Ishikawa (cell line): Measurements from ENCODE around the gene LIMK2.

Experiments
- CEBPB ChIP-seq: IDR thresholded peaks from 2 replicates; pipeline ENCODE4 v1.6.1; 2012
- CREB1 ChIP-seq: IDR thresholded peaks from 2 replicates; pipeline ENCODE4 v1.6.1; 2012; ENCODE audit warnings: low read depth
- EGR1 ChIP-seq: IDR thresholded peaks from 2 replicates; pipeline ENCODE4 v1.6.1; 2012
- EP300 ChIP-seq: IDR thresholded peaks from 2 replicates; pipeline ENCODE4 v1.6.1; 2012; ENCODE audit warnings: borderline replicate concordance
- FOXM1 ChIP-seq: IDR thresholded peaks from 2 replicates; pipeline ENCODE4 v1.6.1; 2012; ENCODE audit warnings: low read depth, borderline replicate concordance
- NFIC ChIP-seq: IDR thresholded peaks from 2 replicates; pipeline ENCODE4 v1.6.1; 2012
- RAD21 ChIP-seq: IDR thresholded peaks from 2 replicates; pipeline ENCODE4 v1.6.1; 2012; ENCODE audit warnings: low read depth
- TAF1 ChIP-seq: IDR thresholded peaks from 2 replicates; pipeline ENCODE4 v1.6.1; 2012; ENCODE audit warnings: low read depth, mild to moderate bottlenecking
- TCF12 ChIP-seq: IDR thresholded peaks from 2 replicates; pipeline ENCODE4 v1.6.1; 2012; ENCODE audit warnings: low read depth
- TEAD4 ChIP-seq: IDR thresholded peaks from 2 replicates; pipeline ENCODE4 v1.6.1; 2012
- YY1 ChIP-seq: IDR thresholded peaks from 2 replicates; pipeline ENCODE4 v1.6.1; 2012; ENCODE audit warnings: low read depth
- ZBTB7A ChIP-seq: IDR thresholded peaks from 2 replicates; pipeline ENCODE4 v1.6.1; 2012; ENCODE audit warnings: low read depth
- TF ChIP-seq, protein P1 (sequence below): IDR thresholded peaks from 2 replicates; pipeline ENCODE4 v1.6.1; 2012
- TF ChIP-seq, protein P2 (sequence below): IDR thresholded peaks from 2 replicates; pipeline ENCODE4 v1.6.1; 2012; ENCODE audit warnings: low read depth, mild to moderate bottlenecking
- TF ChIP-seq, protein P3 (sequence below): IDR thresholded peaks from 2 replicates; pipeline ENCODE4 v1.6.1; 2012

The LIMK2 gene

DNA sequence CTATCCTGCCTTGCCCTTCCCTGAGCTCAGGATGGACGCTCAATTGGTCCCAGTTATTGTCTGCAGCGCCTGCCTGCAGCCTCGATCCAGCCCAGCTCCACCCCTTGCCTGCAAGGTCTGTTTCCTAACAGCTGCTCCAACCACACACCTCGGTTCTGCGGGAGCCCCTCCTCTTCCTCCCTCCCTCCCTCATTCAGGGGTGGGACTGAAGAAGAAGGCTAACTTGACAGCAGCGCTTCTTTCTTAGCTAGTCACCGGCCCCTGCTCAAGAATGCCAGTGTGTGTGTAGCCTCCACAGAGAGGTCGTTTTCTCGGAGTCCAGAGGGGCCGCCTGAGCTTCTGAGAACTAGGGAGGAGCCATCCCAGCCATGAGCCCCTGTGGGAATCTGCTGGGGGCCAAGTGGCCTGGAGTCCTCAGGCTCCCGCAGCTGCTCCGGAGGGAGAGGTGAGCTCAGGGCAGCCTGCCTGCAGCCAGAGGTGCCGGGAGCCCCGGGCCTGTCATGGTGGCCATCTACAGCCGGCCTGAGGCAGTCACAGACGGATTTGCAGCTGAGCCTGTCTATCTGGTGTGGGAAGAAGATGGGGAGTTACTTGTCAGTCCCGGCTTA lies 36.1 kb downstream of the LIMK2 start:
- TF ChIP-seq CEBPB (no peak), TAF1 (peak; percentile 45; the same call in 1 of the 2 replicates), ZBTB7A (no peak), EGR1 (no peak), YY1 (no peak)
- TF ChIP-seq, protein P1, sequence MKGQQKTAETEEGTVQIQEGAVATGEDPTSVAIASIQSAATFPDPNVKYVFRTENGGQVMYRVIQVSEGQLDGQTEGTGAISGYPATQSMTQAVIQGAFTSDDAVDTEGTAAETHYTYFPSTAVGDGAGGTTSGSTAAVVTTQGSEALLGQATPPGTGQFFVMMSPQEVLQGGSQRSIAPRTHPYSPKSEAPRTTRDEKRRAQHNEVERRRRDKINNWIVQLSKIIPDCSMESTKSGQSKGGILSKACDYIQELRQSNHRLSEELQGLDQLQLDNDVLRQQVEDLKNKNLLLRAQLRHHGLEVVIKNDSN, result no peak

DNA sequence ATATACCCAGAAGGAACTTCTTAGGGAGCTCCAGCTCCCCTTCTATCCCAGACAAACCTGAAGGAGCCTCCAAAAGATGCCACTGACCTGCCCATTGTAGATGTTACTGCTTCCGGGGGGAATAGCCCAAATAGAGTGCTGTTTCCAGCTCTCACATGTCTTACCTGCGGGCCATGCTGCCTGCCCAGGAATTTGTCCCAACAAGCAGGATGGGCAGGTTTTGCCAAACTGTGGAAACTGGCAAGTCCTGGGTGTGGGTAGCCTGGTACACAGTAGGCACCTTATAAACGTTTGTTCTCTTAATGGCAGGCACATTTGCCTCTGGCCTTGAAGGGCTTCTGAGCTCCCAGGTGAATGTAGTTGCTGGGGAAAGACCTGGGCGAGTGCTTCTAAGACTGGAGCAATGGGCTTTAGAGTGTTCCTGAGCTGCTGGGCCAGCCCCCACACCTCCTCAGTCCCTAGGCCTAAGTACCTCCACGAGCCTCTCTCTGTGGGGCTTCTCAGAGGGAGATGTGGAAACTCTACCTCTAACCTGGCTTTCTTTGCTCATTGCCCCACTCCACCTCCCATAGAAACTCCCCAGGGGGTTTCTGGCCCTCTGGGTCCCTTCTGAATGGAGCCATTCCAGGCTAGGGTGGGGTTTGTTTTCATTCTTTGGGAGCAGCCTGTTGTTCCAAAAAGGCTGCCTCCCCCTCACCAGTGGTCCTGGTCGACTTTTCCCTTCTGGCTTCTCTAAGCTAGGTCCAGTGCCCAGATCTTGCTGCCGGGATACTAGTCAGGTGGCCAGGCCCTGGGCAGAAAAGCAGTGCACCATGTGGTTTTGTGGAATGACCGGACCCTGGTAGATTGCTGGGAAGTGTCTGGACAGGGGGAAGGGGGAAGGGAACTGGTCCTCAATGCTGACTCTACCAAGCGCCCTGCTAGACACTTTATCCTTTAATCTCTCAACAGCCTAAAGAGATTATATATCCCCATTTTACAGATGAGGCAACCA lies 37.2 kb downstream of the LIMK2 start:
- TF ChIP-seq ZBTB7A (0 out of 2 replicates have a peak, but pooled peaks have one; percentile 42), TAF1 (no peak), YY1 (no peak), EP300 (peak; percentile 28; the same call in 1 of the 2 replicates)
- TF ChIP-seq, protein P2, sequence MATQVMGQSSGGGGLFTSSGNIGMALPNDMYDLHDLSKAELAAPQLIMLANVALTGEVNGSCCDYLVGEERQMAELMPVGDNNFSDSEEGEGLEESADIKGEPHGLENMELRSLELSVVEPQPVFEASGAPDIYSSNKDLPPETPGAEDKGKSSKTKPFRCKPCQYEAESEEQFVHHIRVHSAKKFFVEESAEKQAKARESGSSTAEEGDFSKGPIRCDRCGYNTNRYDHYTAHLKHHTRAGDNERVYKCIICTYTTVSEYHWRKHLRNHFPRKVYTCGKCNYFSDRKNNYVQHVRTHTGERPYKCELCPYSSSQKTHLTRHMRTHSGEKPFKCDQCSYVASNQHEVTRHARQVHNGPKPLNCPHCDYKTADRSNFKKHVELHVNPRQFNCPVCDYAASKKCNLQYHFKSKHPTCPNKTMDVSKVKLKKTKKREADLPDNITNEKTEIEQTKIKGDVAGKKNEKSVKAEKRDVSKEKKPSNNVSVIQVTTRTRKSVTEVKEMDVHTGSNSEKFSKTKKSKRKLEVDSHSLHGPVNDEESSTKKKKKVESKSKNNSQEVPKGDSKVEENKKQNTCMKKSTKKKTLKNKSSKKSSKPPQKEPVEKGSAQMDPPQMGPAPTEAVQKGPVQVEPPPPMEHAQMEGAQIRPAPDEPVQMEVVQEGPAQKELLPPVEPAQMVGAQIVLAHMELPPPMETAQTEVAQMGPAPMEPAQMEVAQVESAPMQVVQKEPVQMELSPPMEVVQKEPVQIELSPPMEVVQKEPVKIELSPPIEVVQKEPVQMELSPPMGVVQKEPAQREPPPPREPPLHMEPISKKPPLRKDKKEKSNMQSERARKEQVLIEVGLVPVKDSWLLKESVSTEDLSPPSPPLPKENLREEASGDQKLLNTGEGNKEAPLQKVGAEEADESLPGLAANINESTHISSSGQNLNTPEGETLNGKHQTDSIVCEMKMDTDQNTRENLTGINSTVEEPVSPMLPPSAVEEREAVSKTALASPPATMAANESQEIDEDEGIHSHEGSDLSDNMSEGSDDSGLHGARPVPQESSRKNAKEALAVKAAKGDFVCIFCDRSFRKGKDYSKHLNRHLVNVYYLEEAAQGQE, result no peak
- TF ChIP-seq, protein P3, sequence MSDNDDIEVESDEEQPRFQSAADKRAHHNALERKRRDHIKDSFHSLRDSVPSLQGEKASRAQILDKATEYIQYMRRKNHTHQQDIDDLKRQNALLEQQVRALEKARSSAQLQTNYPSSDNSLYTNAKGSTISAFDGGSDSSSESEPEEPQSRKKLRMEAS, result no peak
- TF ChIP-seq, protein P1, result no peak

DNA sequence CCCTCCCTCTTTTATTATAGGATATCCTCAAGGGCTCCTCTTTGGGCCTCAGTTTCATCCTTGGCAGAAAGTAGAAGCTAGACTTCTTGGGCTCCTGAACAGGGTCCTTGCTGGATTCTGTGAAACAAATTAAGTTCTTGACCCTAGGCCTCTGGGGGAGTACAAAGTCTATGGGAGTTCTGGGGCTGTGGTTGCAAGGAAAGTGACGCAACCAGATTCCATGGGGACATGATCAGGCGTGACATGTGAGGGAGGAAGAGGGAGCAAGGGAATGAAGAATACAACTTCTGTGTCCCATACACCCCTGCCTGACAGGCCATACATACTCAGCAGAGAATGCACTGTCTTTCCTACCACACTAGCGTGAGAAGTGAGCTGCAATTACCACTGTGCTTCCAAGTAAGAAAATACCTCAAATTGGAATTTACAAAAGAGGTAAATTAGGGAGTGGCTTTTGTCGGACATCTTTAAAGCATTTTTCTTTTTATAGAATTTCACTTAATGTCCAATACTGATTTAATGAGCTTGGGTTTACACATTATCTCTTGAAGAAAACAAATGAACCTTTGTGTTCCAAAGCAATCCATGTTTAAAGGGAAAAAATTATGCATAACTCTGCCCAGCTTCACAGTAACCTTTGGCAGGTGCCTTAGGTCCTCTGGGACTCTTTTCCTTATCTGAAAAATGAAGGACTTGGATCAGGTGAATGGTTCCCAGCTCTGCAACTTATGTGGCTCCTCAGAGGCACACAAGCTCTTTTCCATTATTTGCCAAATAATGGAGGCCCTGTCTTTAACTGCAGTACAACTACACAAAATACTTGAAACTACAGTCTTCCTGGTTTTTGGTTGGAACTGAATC lies 38.9 kb downstream of the LIMK2 start:
- no peak for TF ChIP-seq NFIC
- TF ChIP-seq, protein P3, result no peak
- TF ChIP-seq EP300, result no peak

DNA sequence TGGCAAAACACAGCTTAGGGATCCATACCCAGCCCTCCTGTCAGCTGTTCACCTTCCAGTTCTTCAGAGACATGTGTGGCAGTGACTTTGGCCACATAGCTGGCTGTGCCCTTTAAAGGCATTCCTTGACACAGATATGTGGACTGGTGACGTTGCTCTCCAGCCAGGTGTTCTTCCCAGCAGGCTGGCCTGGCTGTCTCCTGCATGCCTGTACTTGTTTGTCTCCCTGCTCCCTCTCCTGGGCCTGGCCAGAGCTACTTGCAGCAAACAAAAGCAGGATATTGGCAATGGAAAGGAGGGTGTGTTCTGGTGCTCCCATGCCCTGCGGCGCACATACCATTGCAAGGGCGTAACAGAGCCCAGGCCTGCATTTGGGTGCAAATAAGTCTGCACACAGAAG lies 41.9 kb downstream of the LIMK2 start:
- no peak for TF ChIP-seq EGR1
- peak; percentile 74 for TF ChIP-seq NFIC
- peak; percentile 66; the same call in 1 of the 2 replicates for TF ChIP-seq FOXM1
- TF ChIP-seq, protein P2, result no peak
- TF ChIP-seq TCF12, result peak; percentile 91
- TF ChIP-seq RAD21, result peak; percentile 60
- TF ChIP-seq YY1, result peak; percentile 25; the same call in 1 of the 2 replicates
- TF ChIP-seq, protein P3, result peak; percentile 82
- no peak for TF ChIP-seq CREB1
- no peak for TF ChIP-seq CEBPB
- TF ChIP-seq TEAD4, result peak; percentile 86
- peak; percentile 86 for TF ChIP-seq EP300
- no peak for TF ChIP-seq TAF1
- TF ChIP-seq, protein P1, result peak; percentile 11; the same call in 1 of the 2 replicates
- no peak for TF ChIP-seq ZBTB7A
